GM12873 (cell line): Measurements from ENCODE around the gene CACNA1G.

Source experiments
- TF ChIP-seq, protein P1 (sequence below): IDR thresholded peaks from 2 replicates; pipeline ENCODE4 v1.5.1; 2012; ENCODE audit warnings: low read depth, mild to moderate bottlenecking, moderate library complexity, low read length, control low read depth; ENCODE audit not compliant: insufficient read depth; ENCODE audit errors: missing control alignments

Gene CACNA1G

DNA sequence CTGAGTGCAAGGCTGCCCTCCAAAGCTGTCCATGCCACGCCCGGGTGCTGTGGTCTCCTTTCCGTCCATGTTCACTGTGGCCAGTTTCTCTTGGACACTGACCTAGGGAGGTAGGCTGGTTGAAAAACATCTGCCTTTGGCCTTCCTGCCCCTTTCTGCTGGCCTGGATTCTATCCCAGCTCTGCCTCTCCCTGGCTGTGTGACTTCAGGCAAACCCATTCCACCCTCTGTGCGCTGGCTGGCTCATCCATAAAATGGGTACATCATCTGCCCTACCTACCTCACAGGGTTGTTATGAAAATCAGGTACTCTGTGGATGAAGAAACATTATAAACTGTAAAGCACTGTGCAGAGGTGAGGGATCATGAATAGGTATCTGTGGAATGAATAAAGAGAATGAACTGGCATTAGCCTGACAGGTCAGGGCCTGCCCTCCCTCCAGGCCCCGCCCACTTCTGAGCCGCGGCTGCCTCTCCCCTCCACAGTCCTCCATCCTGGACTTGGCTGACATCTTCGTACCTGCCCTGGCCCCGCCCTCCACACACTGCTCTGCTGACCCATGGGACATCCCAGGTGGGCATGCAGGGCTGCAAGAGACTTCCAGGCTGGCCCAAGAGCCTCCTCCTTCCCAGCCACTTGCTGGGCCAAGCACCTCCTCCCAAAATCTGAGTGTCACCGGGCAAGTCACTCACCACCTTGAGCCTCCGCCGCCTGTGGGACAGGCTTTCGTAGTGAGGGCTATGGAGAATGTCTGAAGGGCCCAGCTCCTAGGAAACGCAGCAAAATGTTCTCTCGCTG is 20.6 kb upstream of the CACNA1G start:
- TF ChIP-seq, protein P1, sequence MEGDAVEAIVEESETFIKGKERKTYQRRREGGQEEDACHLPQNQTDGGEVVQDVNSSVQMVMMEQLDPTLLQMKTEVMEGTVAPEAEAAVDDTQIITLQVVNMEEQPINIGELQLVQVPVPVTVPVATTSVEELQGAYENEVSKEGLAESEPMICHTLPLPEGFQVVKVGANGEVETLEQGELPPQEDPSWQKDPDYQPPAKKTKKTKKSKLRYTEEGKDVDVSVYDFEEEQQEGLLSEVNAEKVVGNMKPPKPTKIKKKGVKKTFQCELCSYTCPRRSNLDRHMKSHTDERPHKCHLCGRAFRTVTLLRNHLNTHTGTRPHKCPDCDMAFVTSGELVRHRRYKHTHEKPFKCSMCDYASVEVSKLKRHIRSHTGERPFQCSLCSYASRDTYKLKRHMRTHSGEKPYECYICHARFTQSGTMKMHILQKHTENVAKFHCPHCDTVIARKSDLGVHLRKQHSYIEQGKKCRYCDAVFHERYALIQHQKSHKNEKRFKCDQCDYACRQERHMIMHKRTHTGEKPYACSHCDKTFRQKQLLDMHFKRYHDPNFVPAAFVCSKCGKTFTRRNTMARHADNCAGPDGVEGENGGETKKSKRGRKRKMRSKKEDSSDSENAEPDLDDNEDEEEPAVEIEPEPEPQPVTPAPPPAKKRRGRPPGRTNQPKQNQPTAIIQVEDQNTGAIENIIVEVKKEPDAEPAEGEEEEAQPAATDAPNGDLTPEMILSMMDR: no peak

DNA sequence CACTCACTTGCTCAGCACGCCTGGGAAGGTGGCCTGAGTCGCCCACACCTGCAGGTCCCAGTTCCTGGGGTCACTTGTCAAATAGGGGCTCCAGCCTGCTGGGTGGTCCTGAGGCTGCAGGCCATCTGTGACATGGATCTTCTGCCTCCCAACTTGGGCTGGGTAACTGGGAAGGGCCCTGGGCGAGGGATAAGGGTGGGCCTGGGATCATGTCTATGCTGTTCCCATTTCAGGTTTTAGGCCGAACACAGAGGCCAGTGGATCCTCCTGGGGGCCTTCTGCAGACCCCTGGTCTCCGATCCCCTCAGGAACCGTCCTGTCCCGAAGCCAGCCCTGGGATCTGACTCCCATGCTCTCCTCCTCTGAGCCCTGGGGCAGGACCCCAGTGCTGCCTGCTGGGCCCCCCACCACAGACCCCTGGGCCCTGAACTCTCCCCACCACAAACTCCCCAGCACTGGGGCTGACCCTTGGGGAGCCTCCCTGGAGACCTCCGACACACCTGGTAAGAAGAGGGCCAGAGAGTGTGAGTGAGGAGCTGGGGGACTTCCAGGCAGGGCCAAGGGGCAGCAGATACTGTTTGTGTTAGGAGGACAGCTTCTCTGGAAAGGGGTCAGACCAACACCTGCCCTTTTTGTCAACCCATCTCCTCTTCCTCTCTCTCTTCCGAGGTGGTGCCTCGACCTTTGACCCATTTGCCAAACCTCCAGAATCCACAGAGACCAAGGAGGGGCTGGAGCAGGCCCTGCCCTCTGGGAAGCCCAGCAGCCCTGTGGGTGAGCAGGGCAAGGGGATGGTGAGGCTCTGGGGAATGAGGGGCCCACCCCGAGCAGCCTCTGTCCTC is 19.7 kb upstream of the CACNA1G start:
- TF ChIP-seq, protein P1: no peak

DNA sequence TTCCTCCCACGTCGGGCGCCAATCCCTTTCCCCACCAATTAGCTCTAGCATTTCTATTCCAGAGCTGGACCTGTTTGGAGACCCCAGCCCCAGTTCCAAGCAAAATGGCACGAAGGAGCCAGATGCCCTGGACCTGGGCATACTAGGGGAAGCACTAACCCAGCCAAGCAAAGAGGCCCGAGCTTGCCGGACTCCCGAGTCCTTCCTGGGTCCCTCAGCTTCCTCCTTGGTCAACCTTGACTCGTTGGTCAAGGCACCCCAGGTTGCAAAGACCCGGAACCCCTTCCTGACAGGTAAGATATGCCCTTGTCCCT is 19.2 kb upstream of the CACNA1G start:
- TF ChIP-seq, protein P1: no peak

DNA sequence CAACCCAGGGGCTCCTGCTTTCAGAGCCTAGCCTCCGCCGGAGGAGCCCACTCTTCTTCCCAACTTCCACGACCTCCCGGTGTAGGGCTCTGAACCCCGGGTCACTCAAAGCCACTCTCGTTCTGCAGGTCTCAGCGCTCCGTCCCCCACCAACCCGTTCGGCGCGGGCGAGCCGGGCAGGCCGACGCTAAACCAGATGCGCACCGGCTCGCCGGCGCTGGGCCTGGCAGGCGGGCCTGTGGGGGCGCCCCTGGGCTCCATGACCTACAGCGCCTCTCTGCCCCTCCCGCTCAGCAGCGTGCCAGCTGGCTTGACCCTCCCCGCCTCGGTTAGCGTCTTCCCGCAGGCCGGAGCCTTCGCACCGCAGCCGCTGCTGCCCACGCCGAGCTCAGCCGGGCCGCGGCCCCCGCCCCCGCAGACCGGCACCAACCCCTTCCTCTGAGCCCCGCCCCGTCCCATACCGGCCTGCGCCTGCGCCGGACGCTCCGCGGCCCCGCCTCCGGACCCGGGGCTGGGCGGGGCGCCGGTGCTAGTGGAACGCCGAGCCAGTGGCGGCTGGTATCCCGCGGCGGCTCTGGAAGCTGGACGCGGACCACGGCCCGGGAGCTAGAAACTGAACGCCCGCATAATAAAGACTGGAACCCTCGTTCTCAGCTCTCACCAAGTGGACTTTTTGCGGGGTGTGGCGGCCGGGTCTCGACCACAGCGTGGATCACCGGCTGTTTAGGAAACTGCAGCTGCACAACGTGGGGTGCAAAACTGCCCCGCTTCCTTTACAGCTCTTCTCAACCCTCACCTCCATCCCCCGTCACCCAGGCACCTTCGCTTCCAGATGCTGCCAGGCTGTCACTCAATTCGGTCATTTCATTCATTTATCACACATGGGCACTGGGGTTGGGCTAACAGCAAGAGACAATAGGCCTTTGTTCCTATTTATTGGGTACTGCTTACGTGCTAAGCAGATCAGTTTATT is 18.5 kb upstream of the CACNA1G start:
- TF ChIP-seq, protein P1: peak; percentile 46

DNA sequence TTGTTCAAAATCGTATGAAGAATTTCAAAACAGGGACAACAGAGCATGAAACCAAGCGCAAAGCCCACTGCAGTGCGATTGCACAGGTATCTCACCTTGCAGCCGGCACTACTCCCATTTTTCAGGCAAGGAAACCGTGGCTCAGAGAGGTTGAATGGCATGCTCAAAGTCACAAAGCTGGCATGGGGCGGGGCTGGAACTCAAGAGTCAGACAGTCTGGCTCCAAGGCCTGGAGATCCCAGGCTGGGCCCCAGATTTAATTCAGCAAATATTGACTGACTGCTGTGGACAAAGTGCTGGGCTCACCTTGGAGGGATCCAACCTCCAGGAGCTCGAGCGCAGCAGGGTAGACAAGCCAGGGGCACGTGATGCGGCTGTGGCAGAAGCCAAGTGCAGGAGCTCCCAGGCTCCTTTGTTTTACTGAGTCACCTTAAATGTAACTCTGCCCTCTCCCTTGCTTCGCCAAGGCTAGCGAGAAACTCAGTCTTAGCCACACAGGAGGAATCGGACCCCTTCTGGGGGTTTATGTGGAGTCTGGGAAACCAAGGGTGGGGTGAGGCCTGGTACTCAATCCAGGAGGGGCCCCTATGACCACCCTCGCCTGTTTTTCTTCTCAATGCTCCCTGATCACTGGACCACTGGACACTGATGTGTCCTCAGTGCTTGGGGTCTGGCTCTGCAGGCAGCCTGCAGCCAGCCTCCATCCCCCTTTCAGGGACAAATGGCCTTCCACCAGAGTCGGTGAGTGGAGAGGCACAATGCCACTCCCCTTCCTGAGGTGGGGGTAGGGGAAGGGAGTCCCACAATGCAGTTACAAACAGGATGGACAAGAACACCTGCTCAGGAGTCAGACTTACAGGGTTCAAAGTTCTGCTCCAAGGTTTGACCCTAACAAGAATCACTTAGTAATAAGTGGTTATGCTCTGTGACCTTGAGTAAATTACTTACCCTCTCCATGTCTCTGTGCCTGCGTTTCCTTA is 17.4 kb upstream of the CACNA1G start:
- TF ChIP-seq, protein P1: no peak

DNA sequence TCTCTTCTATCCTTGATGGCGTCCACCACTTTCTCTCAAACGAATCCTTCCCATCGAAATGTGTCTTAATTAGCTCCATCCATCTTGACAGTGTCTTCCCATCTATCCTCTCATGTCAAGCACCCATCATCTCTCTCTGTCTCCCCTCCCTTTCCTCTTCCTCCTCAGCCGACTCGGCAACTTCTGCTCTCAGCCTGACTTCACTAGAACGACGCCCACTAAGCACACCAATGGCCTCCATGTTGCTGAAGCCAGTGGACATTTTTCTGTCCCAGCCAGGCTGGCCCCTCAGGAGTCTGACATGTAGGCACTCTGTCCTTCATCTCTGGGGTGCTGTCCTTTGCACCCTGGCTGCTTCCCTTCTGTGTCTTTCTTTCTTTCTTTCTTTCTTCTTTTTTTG is 16.0 kb upstream of the CACNA1G start:
- TF ChIP-seq, protein P1: no peak
